ENCODE measurements around the gene QRICH1.

Gene QRICH1

DNA sequence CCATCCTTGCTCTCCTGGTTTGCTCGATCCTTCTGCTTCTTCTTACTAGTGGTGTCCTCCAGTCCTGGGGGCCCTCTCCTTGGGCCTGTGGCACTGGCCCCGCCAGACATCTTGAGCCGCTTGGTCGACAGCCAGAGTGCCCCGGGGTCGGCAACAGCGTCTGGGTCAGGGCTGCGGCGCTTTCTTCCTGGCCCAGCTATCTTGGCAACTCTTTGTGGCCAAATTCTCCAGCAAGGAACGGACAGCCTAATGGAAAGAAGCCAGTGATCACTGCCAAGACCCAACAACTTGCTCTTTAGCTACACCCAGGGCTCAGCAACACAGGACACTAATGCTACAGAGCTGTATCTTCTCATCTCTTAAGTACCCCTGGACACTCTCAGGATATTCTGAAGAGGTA lies 25.2 kb upstream of the QRICH1 start:
- no CpG with 5 or more reads among the region's 10 CpGs for WGBS (ENCODE audit: extremely low coverage, insufficient coverage, insufficient read length)
- H3K4ac ChIP-seq (ENCODE audit: low read depth, low read length), result no peak overlapping the region

GRCh38 chr3:49112262-49112661 lies 18.4 kb upstream of the QRICH1 start:
- no peak overlapping the region for H2BK5ac ChIP-seq (ENCODE audit: low read depth, low read length, poor library complexity)
- H3K18ac ChIP-seq (ENCODE audit: low read length), result no peak overlapping the region
- H3K4ac ChIP-seq (ENCODE audit: low read depth, low read length), result no peak overlapping the region
- H3K4me2 ChIP-seq (ENCODE audit: low read length), result no peak overlapping the region
- H4K91ac ChIP-seq (ENCODE audit: low read depth, low read length), result no peak overlapping the region
- no peak overlapping the region for H3K27ac ChIP-seq (ENCODE audit: low read depth, low read length)
- no peak overlapping the region for H4K8ac ChIP-seq (ENCODE audit: low read depth, low read length)
- H3K9ac ChIP-seq (ENCODE audit: low read length), result no peak overlapping the region
- no CpG with 5 or more reads among the region's 14 CpGs for WGBS (ENCODE audit: extremely low coverage, insufficient coverage, insufficient read length)
- H2AFZ ChIP-seq (ENCODE audit: insufficient read depth, low read length, poor library complexity), result no peak overlapping the region
- no peak overlapping the region for H2BK120ac ChIP-seq (ENCODE audit: insufficient read depth, low read length, poor library complexity)
- H3K9me3 ChIP-seq (ENCODE audit: insufficient read depth, low read depth, low read length), result no peaks in the 10 kb centered on the region
- H3K79me2 ChIP-seq (ENCODE audit: control insufficient read depth, insufficient read depth, low read length, poor library complexity), result no peaks in the 10 kb centered on the region
- H3K4me3 ChIP-seq (ENCODE audit: low read depth, low read length), result no peak overlapping the region
- no peak overlapping the region for H2AK5ac ChIP-seq (ENCODE audit: low read length)
- peaks cover 0 to 2% of the 10 kb centered on the region in 2 experiments for H3K4me1 ChIP-seq (ENCODE audit: control insufficient read depth in 1 of 2, insufficient read depth in 2 of 2, low read length in 2 of 2)
- H3K14ac ChIP-seq (ENCODE audit: low read length), result no peak overlapping the region
- DNase-seq, result no peak
- peaks cover 89 to 93% of the 10 kb centered on the region in 2 experiments for H3K36me3 ChIP-seq (ENCODE audit: control insufficient read depth in 1 of 2, insufficient read depth in 2 of 2, low read length in 2 of 2)
- no peak overlapping the region for H2BK12ac ChIP-seq (ENCODE audit: low read length)
- no peak overlapping the region for H4K12ac ChIP-seq (ENCODE audit: low read depth, low read length)
- H3K27me3 ChIP-seq (ENCODE audit: insufficient read depth, low read length), result no peaks in the 10 kb centered on the region
- H3K23ac ChIP-seq (ENCODE audit: low read length), result no peak overlapping the region
- H3K79me1 ChIP-seq (ENCODE audit: low read length), result no peaks in the 10 kb centered on the region

More for the DNA sequence above, 25.2 kb upstream of the QRICH1 start:
- no peak overlapping the region for H3K14ac ChIP-seq (ENCODE audit: low read length)
- no peak overlapping the region for H3K23ac ChIP-seq (ENCODE audit: low read length)
- no peak overlapping the region for H3K4me2 ChIP-seq (ENCODE audit: low read length)
- H3K4me1 ChIP-seq (ENCODE audit: control insufficient read depth in 1 of 2, insufficient read depth in 2 of 2, low read length in 2 of 2), result peaks cover 6 to 7% of the 10 kb centered on the region in 2 experiments
- no peak overlapping the region for H3K18ac ChIP-seq (ENCODE audit: low read length)
- no peaks in the 10 kb centered on the region for H3K27me3 ChIP-seq (ENCODE audit: insufficient read depth, low read length)
- no peak overlapping the region for H2BK12ac ChIP-seq (ENCODE audit: low read length)
- H4K12ac ChIP-seq (ENCODE audit: low read depth, low read length), result no peak overlapping the region
- no peak overlapping the region for H3K9ac ChIP-seq (ENCODE audit: low read length)
- H3K27ac ChIP-seq (ENCODE audit: low read depth, low read length), result no peak overlapping the region
- peaks cover 5% of the 10 kb centered on the region for H3K79me1 ChIP-seq (ENCODE audit: low read length)
- no peak overlapping the region for H4K91ac ChIP-seq (ENCODE audit: low read depth, low read length)
- no peak overlapping the region for H2BK120ac ChIP-seq (ENCODE audit: insufficient read depth, low read length, poor library complexity)
- DNase-seq, result no peak
- H2AFZ ChIP-seq (ENCODE audit: insufficient read depth, low read length, poor library complexity), result no peak overlapping the region
- peaks cover 6% of the 10 kb centered on the region for H3K79me2 ChIP-seq (ENCODE audit: control insufficient read depth, insufficient read depth, low read length, poor library complexity)
- peaks cover 73 to 77% of the 10 kb centered on the region in 2 experiments for H3K36me3 ChIP-seq (ENCODE audit: control insufficient read depth in 1 of 2, insufficient read depth in 2 of 2, low read length in 2 of 2)
- H3K9me3 ChIP-seq (ENCODE audit: insufficient read depth, low read depth, low read length), result peaks cover 3% of the 10 kb centered on the region
- no peak overlapping the region for H2BK5ac ChIP-seq (ENCODE audit: low read depth, low read length, poor library complexity)
- H3K4me3 ChIP-seq (ENCODE audit: low read depth, low read length), result no peak overlapping the region
- no peak overlapping the region for H4K8ac ChIP-seq (ENCODE audit: low read depth, low read length)
- H2AK5ac ChIP-seq (ENCODE audit: low read length), result no peak overlapping the region

DNA sequence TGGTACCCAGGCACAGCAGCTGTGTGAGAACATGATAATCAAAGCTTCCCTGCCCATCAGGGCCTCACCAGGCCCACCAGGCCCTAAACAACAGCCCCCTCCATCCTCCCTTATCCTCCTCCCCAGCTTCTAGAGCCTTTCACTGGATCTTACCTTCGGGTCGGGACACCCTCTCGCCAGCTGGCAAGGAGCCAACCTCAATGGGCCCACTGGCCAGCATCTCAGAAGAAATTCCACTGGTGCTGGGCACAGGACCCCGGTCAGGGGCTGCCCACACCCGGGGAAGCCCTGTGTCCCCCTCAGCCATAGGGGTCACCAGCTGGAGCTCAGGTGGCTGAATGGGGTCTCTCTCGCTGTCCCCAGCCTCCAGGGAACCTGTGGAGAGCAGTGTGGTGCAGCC lies 17.5 kb upstream of the QRICH1 start:
- no peak overlapping the region for H4K91ac ChIP-seq (ENCODE audit: low read depth, low read length)
- no peak overlapping the region for H3K4ac ChIP-seq (ENCODE audit: low read depth, low read length)
- H3K4me1 ChIP-seq (ENCODE audit: control insufficient read depth in 1 of 2, insufficient read depth in 2 of 2, low read length in 2 of 2), result peaks cover 0 to 2% of the 10 kb centered on the region in 2 experiments
- H3K9ac ChIP-seq (ENCODE audit: low read length), result no peak overlapping the region
- H3K23ac ChIP-seq (ENCODE audit: low read length), result no peak overlapping the region
- WGBS (ENCODE audit: extremely low coverage, insufficient coverage, insufficient read length), result no CpG with 5 or more reads among the region's 6 CpGs
- H4K12ac ChIP-seq (ENCODE audit: low read depth, low read length), result no peak overlapping the region
- H3K27me3 ChIP-seq (ENCODE audit: insufficient read depth, low read length), result no peaks in the 10 kb centered on the region
- no peaks in the 10 kb centered on the region for H3K79me1 ChIP-seq (ENCODE audit: low read length)
- no peak for DNase-seq
- no peak overlapping the region for H3K4me3 ChIP-seq (ENCODE audit: low read depth, low read length)
- H3K4me2 ChIP-seq (ENCODE audit: low read length), result no peak overlapping the region
- H2AK5ac ChIP-seq (ENCODE audit: low read length), result no peak overlapping the region
- no peak overlapping the region for H4K8ac ChIP-seq (ENCODE audit: low read depth, low read length)
- H3K79me2 ChIP-seq (ENCODE audit: control insufficient read depth, insufficient read depth, low read length, poor library complexity), result no peaks in the 10 kb centered on the region
- H2BK12ac ChIP-seq (ENCODE audit: low read length), result no peak overlapping the region
- H2BK5ac ChIP-seq (ENCODE audit: low read depth, low read length, poor library complexity), result no peak overlapping the region
- H3K18ac ChIP-seq (ENCODE audit: low read length), result no peak overlapping the region
- no peak overlapping the region for H2BK120ac ChIP-seq (ENCODE audit: insufficient read depth, low read length, poor library complexity)
- H3K9me3 ChIP-seq (ENCODE audit: insufficient read depth, low read depth, low read length), result no peaks in the 10 kb centered on the region
- no peak overlapping the region for H3K14ac ChIP-seq (ENCODE audit: low read length)
- no peak overlapping the region for H3K27ac ChIP-seq (ENCODE audit: low read depth, low read length)
- no peak overlapping the region for H2AFZ ChIP-seq (ENCODE audit: insufficient read depth, low read length, poor library complexity)
- H3K36me3 ChIP-seq (ENCODE audit: control insufficient read depth in 1 of 2, insufficient read depth in 2 of 2, low read length in 2 of 2), result peaks cover 80 to 86% of the 10 kb centered on the region in 2 experiments

GRCh38 chr3:49110780-49111179 lies 16.9 kb upstream of the QRICH1 start:
- H3K79me2 ChIP-seq (ENCODE audit: control insufficient read depth, insufficient read depth, low read length, poor library complexity), result no peaks in the 10 kb centered on the region
- no peaks in the 10 kb centered on the region for H3K27me3 ChIP-seq (ENCODE audit: insufficient read depth, low read length)
- H3K14ac ChIP-seq (ENCODE audit: low read length), result no peak overlapping the region
- no peak overlapping the region for H3K23ac ChIP-seq (ENCODE audit: low read length)
- no peak overlapping the region for H2AFZ ChIP-seq (ENCODE audit: insufficient read depth, low read length, poor library complexity)
- H3K79me1 ChIP-seq (ENCODE audit: low read length), result no peaks in the 10 kb centered on the region
- H4K91ac ChIP-seq (ENCODE audit: low read depth, low read length), result no peak overlapping the region
- no peak overlapping the region for H4K8ac ChIP-seq (ENCODE audit: low read depth, low read length)
- H3K4me2 ChIP-seq (ENCODE audit: low read length), result no peak overlapping the region
- H3K9me3 ChIP-seq (ENCODE audit: insufficient read depth, low read depth, low read length), result no peaks in the 10 kb centered on the region
- H3K36me3 ChIP-seq (ENCODE audit: control insufficient read depth in 1 of 2, insufficient read depth in 2 of 2, low read length in 2 of 2), result peaks cover 75 to 84% of the 10 kb centered on the region in 2 experiments
- no peak overlapping the region for H3K27ac ChIP-seq (ENCODE audit: low read depth, low read length)
- no peak overlapping the region for H2AK5ac ChIP-seq (ENCODE audit: low read length)
- no peak overlapping the region for H2BK5ac ChIP-seq (ENCODE audit: low read depth, low read length, poor library complexity)
- H4K12ac ChIP-seq (ENCODE audit: low read depth, low read length), result no peak overlapping the region
- H3K18ac ChIP-seq (ENCODE audit: low read length), result no peak overlapping the region
- H2BK12ac ChIP-seq (ENCODE audit: low read length), result no peak overlapping the region
- no peak overlapping the region for H3K4ac ChIP-seq (ENCODE audit: low read depth, low read length)
- H3K4me3 ChIP-seq (ENCODE audit: low read depth, low read length), result no peak overlapping the region
- no peak overlapping the region for H2BK120ac ChIP-seq (ENCODE audit: insufficient read depth, low read length, poor library complexity)
- no CpG with 5 or more reads among the region's 13 CpGs for WGBS (ENCODE audit: extremely low coverage, insufficient coverage, insufficient read length)
- DNase-seq, result no peak
- H3K9ac ChIP-seq (ENCODE audit: low read length), result no peak overlapping the region
- H3K4me1 ChIP-seq (ENCODE audit: control insufficient read depth in 1 of 2, insufficient read depth in 2 of 2, low read length in 2 of 2), result peaks cover 0 to 2% of the 10 kb centered on the region in 2 experiments
